ENCODE data around the gene FHOD3.

Gene FHOD3

DNA sequence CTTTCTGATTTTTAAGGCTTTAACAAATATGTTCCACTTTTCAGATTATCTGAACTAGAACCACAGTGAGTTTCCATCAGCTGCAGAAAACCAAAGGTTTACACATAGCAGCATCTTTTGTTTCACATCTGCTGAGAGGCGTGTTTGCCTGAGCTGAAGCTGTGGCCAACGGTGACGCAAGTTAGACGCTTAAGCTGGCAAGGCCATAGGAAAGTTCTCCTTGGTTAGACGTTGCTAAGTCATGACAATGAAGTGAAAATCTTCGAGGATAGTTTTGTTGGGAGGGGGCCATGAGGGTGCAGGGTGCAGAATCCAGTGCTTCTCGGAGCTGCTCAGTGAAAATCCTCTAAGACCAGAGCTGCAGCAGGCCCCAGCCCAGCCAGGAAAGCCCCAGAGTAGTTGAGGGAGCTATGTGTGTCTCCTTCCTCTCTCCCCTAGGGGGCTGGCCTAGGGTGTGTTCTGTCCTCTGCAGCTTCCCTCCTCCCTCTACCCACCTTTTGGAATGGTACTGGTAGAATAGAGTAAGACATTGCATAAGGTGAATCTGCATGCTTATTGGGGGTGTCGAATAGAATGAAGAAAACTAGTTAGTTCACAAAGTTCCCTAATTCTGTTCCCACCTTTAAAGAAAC is 105.4 kb downstream of the FHOD3 start:
- no peak for DNase-seq (ENCODE audit: insufficient read length, low spot score)
- FAIRE-seq: no peak

DNA sequence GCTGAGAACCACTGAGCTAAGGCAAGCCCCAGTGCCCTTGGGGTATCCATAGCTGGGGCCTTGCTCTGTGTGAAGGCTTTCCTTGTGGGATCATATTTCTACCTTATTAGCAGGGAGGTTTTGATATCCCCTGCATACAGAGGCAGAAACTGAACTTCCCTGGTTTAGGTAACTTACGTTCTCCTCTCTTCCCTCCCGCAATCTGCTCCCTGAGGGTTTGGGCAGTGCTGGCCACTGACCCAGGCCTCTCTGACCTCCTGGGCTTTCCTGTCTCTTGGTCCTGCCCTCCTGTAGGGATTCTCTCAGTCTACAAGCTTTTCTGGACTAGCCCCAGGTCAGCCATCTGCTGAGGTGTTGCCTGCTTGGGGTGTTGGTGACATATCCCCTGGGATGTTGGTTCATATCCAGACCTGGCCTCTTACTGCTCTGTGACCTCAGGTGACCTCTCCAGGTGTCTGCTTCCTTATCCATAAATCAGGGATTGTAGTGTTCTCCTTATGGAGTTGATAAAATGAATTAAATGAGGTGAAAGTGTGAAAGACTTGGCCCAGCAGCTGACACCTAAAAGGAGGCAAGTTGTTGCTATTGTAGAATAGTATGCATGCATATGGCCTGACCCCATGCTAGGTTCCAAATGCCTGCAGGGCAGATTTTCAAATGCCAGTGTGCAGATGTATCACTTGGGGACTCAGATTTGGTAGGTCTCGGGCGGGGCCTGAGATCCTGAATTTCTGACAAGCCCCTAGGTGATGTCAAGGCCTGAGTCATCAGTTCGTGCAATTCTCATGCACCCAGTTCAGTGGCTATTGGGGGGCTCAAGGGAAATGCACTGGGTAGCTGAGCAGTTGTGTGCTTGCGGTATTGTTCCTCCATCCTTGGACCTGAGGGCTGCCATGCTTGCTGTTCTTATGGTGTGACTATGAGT is 106.6 kb downstream of the FHOD3 start:
- FAIRE-seq: no peak
- no peak for DNase-seq (ENCODE audit: insufficient read length, low spot score)

DNA sequence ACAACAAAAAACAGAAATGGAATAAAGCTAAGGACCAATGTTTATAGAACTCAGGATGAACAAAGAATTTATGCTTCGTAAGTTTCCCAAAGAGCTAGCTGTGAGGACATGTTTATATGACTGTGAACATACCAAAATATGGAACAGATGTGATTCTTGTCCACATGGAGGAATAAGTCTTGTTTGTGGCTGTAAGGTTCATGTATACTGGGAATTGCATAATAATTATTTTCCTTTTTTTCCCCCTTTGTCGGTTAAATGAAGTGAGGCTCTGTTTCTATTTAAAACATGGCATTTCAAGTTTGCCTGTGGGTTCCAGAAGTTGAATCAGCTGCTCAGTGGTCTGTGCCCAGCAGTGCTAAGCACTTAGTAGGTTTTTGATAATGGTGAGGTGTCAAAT is 108.1 kb downstream of the FHOD3 start:
- DNase-seq (ENCODE audit: insufficient read length, low spot score) (no peak), FAIRE-seq (no peak)

DNA sequence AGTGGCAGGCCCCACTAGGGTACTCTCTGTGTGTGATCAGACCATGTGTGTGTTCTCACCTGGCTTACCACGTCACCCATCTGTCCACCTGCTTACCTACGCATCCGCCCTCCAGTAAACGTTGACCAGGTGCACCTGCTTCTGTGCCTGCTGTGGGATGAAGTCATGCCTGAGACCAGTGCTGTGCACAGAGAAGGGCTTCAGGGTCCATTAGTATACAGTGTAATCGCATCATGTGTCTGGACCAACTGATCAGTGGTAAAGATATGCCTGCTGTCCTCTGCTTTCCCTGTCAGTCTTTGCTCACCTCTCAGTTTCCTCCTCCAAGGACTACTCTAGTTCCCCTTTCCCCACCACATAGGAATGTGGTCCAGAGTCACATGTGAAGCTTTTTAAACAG is 109.3 kb downstream of the FHOD3 start:
- FAIRE-seq: no peak

DNA sequence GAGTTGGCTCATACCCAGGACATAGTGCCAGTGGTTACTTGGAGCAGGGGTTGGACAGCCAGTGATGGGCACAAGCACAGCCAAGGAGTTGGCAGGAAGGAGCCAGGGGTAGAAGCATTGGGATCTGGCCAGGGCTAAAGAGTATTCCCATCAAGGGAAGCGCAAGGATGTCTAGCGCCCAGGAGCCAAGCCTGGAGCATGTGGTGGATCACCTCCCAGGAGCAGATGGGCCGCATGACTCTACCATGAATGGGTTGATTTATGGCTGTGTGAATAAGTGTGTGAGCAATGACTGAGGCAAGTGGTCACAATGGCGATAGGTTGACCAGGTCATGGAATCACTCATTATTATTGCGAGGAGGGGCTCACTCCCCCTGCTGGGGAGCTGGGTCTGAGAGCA is 111.1 kb downstream of the FHOD3 start:
- FAIRE-seq: no peak

More for the DNA sequence above, 109.3 kb downstream of the FHOD3 start:
- DNase-seq (ENCODE audit: insufficient read length, low spot score): no peak

DNA sequence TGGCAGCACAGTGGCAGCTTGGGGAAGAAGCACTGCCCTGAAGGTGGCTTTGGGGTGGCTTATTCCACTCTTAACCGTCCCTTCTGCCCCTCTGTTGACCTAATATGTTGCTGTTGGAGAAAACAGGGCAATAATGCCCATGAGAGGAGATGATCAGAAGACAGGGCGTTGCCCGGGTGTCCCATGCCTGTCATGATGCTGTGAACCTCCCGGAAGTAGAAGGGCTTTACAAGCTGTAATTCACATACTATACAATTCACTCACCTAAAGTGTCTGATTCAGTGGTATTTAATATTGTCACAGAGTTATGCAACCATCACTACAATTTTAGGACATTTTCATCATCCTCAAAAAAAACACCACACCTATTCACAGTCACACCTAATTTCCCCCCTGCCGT is 112.3 kb downstream of the FHOD3 start:
- no peak for FAIRE-seq
- no peak for DNase-seq (ENCODE audit: insufficient read length, low spot score)

More for the DNA sequence above, 111.1 kb downstream of the FHOD3 start:
- DNase-seq (ENCODE audit: insufficient read length, low spot score): no peak

DNA sequence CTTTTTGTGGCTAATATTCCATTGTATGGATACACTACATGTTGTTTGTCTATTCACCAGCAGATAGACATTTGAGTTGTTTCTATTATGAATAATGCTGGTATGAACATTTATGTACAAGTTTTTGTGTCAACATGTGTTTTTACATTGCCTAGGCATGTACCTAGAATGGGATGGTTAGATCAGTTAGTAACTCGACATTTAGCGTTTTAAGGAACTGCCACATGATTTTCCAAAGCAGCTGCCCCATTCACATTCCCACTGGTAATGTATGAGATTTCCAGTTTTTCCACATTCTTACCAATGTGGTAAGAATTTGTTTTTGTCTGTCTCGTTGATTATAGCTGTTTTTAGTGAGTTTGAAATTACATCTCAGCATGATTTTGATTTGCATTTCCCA is 112.8 kb downstream of the FHOD3 start:
- DNase-seq (ENCODE audit: insufficient read length, low spot score) (no peak), FAIRE-seq (no peak)

DNA sequence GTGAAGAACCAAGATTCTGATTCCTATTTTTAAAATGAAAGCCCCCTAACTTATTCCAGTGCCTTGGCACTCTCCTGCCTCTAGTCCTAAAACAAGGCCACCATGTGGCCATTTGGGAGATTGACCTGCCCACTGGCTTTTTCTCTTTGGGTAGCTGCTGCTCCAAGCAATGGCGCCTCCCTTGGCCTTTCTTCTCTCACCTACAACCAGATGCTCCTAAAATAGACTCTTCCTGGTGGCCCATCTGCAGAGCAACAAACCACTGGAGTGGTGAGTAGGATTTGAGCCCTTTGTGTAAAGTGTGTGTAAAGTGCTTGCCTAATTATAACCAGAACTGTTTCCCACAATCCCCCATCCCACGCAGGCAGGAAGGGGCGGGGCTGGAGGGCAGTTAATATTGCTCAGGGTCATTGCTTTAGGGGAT is 114.2 kb downstream of the FHOD3 start:
- DNase-seq (ENCODE audit: insufficient read length, low spot score): no peak
- FAIRE-seq: no peak

DNA sequence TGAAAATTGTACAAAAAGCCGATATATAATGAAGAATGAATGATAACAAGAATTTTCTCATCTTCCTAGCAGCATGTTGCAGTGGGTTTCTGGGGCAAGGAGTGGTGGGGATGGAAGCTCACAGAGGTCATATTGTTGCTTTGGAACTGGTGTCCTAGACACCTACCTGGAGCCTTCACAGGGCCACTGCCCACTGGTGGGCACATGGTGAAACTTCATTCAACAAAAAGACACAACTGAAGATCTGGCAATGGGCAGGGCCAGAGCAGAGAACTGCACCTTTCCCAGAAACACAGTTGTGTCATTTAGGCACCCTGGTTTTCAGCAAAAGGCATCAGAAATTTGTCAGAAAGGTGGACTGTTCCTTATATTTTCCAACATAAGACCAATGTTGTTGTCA is 115.3 kb downstream of the FHOD3 start:
- DNase-seq (ENCODE audit: insufficient read length, low spot score): no peak
- FAIRE-seq: no peak

DNA sequence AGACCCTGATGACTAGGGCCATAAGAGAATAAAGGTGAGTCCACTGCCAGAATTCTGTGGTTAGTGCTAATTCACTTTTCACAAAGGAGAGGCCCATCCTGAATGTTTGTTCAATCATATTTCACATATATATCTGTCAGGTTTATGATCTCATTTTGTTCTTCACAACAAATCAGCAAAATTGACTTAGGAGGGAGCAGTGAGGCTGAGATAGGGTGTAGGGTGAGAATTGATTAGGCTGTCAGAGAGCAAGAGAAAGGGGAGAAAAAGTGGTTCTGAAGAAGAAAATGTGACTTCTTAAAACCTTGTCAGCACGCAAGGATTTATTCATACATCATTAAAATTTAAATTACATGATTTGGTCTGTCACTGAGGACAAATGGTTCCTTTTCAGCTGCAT is 117.7 kb downstream of the FHOD3 start:
- FAIRE-seq (no peak), DNase-seq (ENCODE audit: insufficient read length, low spot score) (no peak)

DNA sequence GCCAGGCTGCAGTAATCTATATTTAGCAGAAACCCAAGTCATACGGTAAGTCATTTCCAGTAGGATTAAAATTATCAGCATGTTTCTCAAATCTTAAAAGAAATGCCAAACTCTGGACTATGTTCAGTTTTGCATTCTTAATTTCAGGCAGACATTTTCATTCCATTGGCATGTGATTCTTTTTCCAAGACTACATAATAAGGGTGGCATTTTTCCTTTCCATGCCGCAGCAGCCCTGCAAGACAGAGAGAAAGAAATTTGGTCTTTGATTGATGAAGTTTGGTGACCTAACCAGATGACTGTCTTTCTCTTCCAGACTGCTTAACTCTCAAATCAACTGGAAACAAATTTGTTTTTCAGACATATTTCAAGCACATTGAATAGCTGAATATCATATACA is 118.1 kb downstream of the FHOD3 start:
- DNase-seq (ENCODE audit: insufficient read length, low spot score): no peak
- FAIRE-seq: no peak

DNA sequence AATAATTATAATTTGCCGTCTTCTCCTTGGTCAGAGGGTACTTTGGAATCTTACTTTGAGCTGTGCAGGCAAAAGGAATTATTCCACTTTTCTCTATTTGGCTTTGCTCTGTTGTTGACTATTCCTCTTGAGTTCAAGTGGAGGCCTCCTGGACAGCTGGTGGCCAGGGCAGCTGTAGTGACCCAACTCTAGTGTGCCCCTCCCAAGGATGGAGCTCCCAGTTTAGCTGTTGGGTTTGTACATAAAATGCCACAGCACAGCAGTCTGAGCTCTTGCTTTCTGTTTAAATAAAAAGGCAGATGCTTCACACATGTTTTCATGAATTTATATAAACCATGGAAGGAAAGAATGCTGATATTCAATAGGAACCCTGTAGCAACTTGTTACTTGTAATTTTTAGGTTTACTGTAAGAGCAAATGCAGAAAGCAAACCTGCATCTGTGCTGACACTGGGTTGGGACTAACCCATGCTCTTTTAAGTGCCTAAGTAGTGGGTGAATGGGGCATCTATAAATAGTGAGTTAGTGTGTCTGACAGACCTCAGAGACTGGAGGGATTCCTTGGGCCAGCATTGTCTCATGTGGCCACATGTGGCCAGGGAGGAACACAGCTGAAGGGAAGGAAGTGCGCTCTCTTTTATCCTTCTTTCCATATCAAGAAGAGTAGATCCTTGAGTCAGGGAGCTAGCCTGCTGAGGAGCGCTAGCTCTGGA is 121.8 kb downstream of the FHOD3 start:
- FAIRE-seq (no peak), DNase-seq (ENCODE audit: insufficient read length, low spot score) (no peak)

DNA sequence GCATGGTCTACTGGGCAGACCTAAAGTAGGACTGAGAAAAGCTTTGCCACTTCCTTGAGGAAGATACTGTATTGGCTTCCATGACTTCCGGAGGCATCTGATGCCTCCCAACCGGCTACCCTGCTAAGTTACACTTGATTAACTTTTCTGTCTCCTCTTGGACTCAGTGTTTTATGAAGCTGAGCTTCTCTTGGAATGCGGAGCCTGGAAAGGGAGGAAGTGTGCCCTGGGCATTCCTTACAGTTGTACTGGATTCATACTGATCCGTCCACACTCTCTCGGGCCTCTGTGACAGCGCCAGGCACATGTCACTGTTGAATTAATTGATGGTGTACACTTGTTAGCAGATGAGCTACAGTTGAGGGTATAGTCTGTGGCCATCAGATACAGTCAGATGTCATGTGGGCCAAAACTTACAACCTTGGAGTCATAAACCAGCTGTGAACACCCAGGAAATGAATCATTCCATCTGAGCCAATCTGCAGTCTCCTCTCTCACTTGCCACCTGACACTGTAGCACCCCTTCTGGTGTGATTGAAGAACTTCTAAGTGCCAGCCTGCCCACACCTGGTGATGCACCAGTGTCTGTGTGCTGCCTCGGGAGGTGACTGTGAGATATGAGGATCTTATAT is 122.5 kb downstream of the FHOD3 start:
- DNase-seq (ENCODE audit: insufficient read length, low spot score) (peak; percentile 5), FAIRE-seq (no peak)

DNA sequence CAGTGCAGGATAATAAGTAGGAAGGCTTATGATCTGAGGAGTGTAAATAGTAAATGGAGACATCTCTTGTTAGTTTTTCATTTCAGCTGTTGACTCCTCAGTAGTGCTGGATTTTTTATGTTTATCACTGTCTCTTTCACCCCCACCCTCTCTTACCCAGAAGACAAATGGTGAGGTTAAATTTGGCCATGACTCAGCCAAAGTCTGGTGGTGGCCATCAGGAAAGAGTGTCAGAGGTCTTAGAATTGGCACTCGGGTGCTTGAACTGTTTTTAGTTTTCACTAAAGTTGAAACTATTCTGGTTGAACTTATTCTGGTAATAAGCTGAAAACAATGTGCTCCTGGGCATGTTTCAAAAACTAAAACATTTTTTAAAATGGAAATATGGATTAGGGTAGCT is 123.3 kb downstream of the FHOD3 start:
- DNase-seq (ENCODE audit: insufficient read length, low spot score): no peak
- FAIRE-seq: no peak

DNA sequence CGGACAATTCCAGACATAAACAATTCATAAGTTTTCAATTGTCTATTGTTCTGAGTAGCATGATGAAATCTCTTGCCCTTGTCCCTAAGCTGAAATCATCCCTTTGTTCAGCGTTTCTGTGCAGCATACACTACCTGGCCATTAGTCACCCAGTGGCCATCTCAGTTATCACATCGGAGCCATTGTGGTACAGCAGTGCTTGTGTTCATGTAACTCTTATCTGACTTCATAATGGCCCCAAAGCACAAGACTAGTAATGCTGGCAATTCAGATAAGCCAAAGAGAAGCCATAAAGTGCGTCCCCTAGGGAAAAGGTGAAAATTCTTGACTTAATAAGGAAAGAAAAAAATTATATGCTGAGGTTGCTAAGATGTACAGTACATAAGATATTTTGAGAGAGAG is 127.2 kb downstream of the FHOD3 start:
- DNase-seq (ENCODE audit: insufficient read length, low spot score) (no peak), FAIRE-seq (no peak)

DNA sequence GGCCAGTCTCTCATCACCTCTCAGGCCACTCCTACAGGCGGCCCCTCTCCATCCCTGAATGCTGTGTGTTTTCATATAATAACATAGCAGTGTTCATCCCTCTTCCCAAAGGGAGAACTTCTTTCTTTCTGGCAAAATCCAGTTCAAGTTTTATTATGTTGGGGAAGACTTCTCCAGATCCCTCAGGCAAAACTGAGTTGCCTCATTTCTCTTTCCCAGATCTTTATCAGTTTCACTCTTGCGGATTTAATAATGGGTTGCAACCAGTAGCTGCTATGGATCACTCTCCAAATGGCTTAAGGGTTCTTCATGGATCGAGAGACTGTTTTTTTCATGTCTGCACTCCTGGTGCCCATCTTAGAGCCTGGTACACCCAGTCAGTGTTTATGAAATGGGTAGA is 129.9 kb downstream of the FHOD3 start:
- DNase-seq (ENCODE audit: insufficient read length, low spot score) (no peak), FAIRE-seq (no peak)

DNA sequence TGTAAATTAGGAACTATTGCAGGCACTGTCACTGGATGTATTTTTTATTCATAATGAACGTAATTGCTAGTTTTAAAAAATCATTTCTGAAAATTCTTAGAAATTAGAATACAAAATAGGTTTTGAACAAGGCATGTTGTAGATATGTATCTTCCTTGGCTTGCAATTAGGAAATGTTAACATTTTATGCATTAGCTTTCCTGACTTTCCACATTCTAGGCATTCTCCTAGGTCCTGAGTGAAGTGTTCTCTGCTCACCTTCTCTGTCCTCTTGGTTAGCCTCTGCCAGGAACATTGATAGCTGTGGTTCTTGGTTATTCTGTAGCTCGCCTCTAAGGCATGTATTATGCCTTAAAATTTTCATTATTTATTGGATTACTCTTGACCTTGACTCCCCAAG is 130.3 kb downstream of the FHOD3 start:
- DNase-seq (ENCODE audit: insufficient read length, low spot score) (no peak), FAIRE-seq (no peak)

DNA sequence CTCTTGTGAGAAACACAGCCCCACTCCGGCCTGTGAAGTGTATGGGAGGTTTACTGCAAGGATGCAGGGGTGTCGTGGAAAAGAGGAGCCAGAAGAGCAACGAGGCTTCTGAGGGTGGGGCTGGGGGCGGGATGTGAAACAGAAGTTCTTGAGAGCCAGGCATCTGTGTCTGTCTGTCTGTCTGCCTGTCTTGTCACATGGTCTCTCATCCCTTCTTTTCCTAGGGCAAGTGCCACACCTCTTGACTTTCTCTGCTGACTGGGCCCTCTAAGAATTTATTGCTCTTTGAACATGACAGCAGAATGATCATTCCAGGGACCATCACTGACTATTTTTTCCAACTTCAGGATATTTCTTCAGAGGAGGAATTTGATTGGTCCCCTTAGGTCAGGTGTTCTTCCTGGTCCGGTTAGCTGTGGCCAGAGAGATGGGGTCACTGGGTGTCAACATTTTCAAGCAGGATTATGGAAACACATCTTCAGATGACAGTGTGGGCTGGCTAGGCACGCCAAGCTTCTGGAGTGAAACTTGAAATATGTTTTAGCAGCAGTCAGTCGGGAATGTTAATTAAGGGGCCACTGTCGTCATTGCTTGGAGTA is 131.0 kb downstream of the FHOD3 start:
- DNase-seq (ENCODE audit: insufficient read length, low spot score): no peak
- no peak for FAIRE-seq

DNA sequence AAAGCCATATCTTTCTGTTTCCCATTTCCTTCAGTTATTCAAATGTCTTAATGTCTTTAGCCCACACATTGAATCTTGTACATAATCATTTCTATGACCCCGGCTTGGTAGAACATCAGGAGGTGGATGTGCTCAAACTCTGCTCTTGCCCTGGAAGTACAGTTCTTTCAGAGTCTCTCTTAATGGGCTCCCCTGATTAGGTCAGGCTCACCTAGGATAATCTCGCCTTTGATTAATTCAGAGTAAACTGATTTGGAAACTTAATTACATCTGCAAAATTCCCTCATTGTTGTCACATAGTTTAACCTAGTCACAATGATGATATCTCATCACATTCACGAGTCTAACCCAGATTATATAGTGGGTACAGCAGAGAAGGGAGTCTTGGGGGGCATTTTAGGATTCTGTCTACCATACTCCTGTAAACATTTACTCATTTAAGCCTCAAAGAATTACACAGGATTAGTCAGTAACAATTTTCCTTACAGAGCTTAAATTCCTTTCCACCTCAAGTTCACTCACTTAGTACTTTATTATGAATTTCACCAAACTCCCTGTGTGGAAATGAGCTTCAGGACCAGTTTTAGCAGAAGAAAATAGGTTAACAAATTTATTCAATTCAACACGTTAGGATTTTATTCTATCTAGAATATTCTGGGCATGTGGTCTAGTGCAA is 135.5 kb downstream of the FHOD3 start:
- no peak for FAIRE-seq

DNA sequence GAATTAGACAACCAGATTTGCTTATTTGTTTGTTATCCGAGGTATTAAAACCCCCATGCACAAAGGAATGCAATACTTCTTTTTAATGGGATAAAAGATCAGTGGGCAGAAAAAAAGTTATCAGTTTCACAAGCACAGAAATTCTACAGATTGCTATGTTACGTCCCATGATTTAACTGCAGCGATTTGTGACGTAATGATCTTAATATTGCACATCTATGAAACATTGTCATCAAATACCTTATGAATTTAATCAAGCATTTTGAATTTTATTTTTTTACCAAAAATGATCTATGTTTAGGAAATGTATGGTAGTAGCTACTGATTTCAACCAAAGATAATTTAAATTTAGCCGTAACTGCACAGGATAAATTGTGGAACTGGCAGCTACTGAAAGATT is 138.9 kb downstream of the FHOD3 start:
- FAIRE-seq (no peak), DNase-seq (ENCODE audit: insufficient read length, low spot score) (no peak)

More for the DNA sequence above, 135.5 kb downstream of the FHOD3 start:
- DNase-seq (ENCODE audit: insufficient read length, low spot score): no peak
